GM12878 (cell line): ENCODE results near the gene ATP2B1. TPM values are rescaled to one million over a fixed set of nuclear protein-coding genes. Genes with fewer than 3 reads are reported as not detected.

Experiments
- BRCA1 ChIP-seq: IDR thresholded peaks from 2 replicates; pipeline ENCODE4 v1.6.1; 2011; ENCODE audit warnings: low read depth, low read length, improper control_type of control experiment
- CHD2 ChIP-seq: IDR thresholded peaks from 2 replicates; pipeline ENCODE4 v1.6.1; 2011; ENCODE audit warnings: low read depth, low read length, improper control_type of control experiment, borderline replicate concordance
- CREB1 ChIP-seq: IDR thresholded peaks from 2 replicates; pipeline ENCODE4 v1.6.1; 2012; ENCODE audit warnings: low read depth, mild to moderate bottlenecking, inconsistent platforms
- CREM ChIP-seq: IDR thresholded peaks from 2 replicates; pipeline ENCODE4 v1.6.1; 2014; ENCODE audit warnings: antibody characterized with exemption, low read depth
- ESRRA ChIP-seq: IDR thresholded peaks from 2 replicates; pipeline ENCODE4 v1.6.1; 2012; ENCODE audit warnings: mild to moderate bottlenecking, low read length, improper control_type of control experiment
- MTA3 ChIP-seq: IDR thresholded peaks from 2 replicates; pipeline ENCODE4 v1.6.1; 2012; ENCODE audit warnings: low read length, inconsistent platforms, borderline replicate concordance
- NFIC ChIP-seq: IDR thresholded peaks from 2 replicates; pipeline ENCODE4 v1.6.1; 2012; ENCODE audit warnings: low read depth, mild to moderate bottlenecking, inconsistent platforms, low read length, moderate library complexity
- POLR2AphosphoS2 ChIP-seq: IDR thresholded peaks from 2 replicates; pipeline ENCODE4 v1.6.1; 2011; ENCODE audit warnings: low read depth, mild to moderate bottlenecking, low read length, improper control_type of control experiment, moderate library complexity
- WRNIP1 ChIP-seq: IDR thresholded peaks from 2 replicates; pipeline ENCODE4 v1.6.1; 2011; ENCODE audit warnings: low read depth, low read length, improper control_type of control experiment, borderline replicate concordance
- polyA plus RNA-seq, 11 experiments: library from polyadenylated mRNA; depleted of rRNA in 4 of 11; unstranded in 6 of 11; stranded (reverse) in 5 of 11; fragments of >200 nt; fragmentation: Nextera tagmentation in 4 of 11; fragmentation: Illumina TruSeq in 1 of 11; extraction: Ambion mirVana in 4 of 11; extraction: Trizol in 1 of 11; gene quantifications; 1 replicate in 1 of 11; 2 replicates in 10 of 11; pipeline versions ENCODE4 v1.2.1 to v1.2.3, GENCODE V29; 2011 to 2016; ENCODE audit warnings: inconsistent platforms in 2 of 11, missing spikeins in 2 of 11, low read depth in 1 of 11
- total RNA-seq, 4 experiments: library from RNA; depleted of rRNA in 3 of 4; stranded (reverse); fragments of >200 nt in 3 of 4; fragmentation: Illumina TruSeq in 1 of 4; extraction: Trizol in 1 of 4; gene quantifications; 2 replicates each; pipeline versions ENCODE4 v1.2.1 to v1.2.3, GENCODE V29; 2013 to 2021
- TF ChIP-seq, protein P1 (sequence below): fragments of 450-650 bp; IDR thresholded peaks from 2 replicates; pipeline ENCODE4 v1.6.1; 2017; ENCODE audit warnings: borderline replicate concordance
- TF ChIP-seq, protein P2 (sequence below): fragments of 450-650 bp; IDR thresholded peaks from 2 replicates; pipeline ENCODE4 v1.6.1; 2017; ENCODE audit warnings: mild to moderate bottlenecking
- TF ChIP-seq, protein P3 (sequence below): fragments of 450-650 bp; IDR thresholded peaks from 2 replicates; pipeline ENCODE4 v1.6.1; 2017; ENCODE audit warnings: antibody characterized with exemption, mild to moderate bottlenecking, moderate library complexity
- TF ChIP-seq, protein P4 (sequence below): fragments of 450-650 bp; formaldehyde crosslinking; IDR thresholded peaks from 2 replicates; pipeline ENCODE4 v1.4.0; 2022; ENCODE audit warnings: mild to moderate bottlenecking, moderate library complexity

The ATP2B1 gene
- total and polyA plus RNA-seq, 10 of the 15 experiments (the other 5 are each of a cell fraction or from before 2014, with no cell fraction given), result 15.9 to 67.8 (median 48.5) TPM

DNA sequence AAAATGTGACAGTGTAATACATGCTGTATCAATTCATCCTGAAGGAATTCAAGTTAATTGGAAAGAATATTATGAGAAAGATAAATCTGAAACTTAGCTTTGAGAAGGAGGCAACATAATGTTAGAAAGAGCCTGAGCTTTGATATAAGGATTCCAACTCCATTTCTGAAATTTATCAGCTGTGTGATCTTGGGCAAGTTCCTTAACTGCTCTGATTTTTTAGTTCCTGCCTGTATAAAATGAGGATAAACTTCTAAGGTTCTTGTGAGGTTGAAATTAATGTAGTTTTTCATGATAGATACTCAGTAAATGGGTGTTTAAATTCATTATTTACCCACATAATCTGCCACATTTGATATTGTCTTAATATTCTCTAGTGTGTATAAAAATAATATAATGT, 14.6 kb upstream of the ATP2B1 start (continued):
- TF ChIP-seq, protein P1, sequence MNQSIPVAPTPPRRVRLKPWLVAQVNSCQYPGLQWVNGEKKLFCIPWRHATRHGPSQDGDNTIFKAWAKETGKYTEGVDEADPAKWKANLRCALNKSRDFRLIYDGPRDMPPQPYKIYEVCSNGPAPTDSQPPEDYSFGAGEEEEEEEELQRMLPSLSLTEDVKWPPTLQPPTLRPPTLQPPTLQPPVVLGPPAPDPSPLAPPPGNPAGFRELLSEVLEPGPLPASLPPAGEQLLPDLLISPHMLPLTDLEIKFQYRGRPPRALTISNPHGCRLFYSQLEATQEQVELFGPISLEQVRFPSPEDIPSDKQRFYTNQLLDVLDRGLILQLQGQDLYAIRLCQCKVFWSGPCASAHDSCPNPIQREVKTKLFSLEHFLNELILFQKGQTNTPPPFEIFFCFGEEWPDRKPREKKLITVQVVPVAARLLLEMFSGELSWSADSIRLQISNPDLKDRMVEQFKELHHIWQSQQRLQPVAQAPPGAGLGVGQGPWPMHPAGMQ, result no peak
- TF ChIP-seq CREM (no peak), CREB1 (no peak), MTA3 (no peak), POLR2AphosphoS2 (no peak), CHD2 (no peak), BRCA1 (no peak), NFIC (no peak), ESRRA (no peak), WRNIP1 (no peak)
- TF ChIP-seq, protein P2, sequence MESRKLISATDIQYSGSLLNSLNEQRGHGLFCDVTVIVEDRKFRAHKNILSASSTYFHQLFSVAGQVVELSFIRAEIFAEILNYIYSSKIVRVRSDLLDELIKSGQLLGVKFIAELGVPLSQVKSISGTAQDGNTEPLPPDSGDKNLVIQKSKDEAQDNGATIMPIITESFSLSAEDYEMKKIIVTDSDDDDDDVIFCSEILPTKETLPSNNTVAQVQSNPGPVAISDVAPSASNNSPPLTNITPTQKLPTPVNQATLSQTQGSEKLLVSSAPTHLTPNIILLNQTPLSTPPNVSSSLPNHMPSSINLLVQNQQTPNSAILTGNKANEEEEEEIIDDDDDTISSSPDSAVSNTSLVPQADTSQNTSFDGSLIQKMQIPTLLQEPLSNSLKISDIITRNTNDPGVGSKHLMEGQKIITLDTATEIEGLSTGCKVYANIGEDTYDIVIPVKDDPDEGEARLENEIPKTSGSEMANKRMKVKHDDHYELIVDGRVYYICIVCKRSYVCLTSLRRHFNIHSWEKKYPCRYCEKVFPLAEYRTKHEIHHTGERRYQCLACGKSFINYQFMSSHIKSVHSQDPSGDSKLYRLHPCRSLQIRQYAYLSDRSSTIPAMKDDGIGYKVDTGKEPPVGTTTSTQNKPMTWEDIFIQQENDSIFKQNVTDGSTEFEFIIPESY, result no peak
- TF ChIP-seq, protein P3, sequence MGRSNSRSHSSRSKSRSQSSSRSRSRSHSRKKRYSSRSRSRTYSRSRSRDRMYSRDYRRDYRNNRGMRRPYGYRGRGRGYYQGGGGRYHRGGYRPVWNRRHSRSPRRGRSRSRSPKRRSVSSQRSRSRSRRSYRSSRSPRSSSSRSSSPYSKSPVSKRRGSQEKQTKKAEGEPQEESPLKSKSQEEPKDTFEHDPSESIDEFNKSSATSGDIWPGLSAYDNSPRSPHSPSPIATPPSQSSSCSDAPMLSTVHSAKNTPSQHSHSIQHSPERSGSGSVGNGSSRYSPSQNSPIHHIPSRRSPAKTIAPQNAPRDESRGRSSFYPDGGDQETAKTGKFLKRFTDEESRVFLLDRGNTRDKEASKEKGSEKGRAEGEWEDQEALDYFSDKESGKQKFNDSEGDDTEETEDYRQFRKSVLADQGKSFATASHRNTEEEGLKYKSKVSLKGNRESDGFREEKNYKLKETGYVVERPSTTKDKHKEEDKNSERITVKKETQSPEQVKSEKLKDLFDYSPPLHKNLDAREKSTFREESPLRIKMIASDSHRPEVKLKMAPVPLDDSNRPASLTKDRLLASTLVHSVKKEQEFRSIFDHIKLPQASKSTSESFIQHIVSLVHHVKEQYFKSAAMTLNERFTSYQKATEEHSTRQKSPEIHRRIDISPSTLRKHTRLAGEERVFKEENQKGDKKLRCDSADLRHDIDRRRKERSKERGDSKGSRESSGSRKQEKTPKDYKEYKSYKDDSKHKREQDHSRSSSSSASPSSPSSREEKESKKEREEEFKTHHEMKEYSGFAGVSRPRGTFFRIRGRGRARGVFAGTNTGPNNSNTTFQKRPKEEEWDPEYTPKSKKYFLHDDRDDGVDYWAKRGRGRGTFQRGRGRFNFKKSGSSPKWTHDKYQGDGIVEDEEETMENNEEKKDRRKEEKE, result no peak
- TF ChIP-seq, protein P4, sequence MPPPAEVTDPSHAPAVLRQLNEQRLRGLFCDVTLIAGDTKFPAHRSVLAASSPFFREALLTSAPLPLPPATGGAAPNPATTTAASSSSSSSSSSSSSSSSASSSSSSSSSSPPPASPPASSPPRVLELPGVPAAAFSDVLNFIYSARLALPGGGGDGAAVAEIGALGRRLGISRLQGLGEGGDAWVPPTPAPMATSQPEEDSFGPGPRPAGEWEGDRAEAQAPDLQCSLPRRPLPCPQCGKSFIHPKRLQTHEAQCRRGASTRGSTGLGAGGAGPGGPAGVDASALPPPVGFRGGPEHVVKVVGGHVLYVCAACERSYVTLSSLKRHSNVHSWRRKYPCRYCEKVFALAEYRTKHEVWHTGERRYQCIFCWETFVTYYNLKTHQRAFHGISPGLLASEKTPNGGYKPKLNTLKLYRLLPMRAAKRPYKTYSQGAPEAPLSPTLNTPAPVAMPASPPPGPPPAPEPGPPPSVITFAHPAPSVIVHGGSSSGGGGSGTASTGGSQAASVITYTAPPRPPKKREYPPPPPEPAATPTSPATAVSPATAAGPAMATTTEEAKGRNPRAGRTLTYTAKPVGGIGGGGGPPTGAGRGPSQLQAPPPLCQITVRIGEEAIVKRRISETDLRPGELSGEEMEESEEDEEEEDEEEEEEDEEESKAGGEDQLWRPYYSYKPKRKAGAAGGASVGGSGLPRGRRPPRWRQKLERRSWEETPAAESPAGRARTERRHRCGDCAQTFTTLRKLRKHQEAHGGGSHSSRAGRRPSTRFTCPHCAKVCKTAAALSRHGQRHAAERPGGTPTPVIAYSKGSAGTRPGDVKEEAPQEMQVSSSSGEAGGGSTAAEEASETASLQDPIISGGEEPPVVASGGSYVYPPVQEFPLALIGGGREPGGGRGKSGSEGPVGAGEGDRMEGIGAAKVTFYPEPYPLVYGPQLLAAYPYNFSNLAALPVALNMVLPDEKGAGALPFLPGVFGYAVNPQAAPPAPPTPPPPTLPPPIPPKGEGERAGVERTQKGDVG (CRISPR knock-in tag), result no peak
